Fibroblast of skin of left biceps (primary cell): Measurements from ENCODE around the gene ANXA3.
"Not testable (repeated sequence)": the region's sequence is repeated elsewhere in the genome, so short reads cannot be mapped to it uniquely, and the experiment has no call there.

Source experiments
- DNase-seq, 2 experiments: peaks; one replicate each; pipeline ENCODE4 v3.0.0-alpha.2; 2013; ENCODE audit warnings: low read depth in 2 of 2

Gene ANXA3

GRCh38 chr4:78543424-78544125 is 8.0 kb upstream of the ANXA3 start:
- no peak for DNase-seq

GRCh38 chr4:78544678-78545077 is 6.9 kb upstream of the ANXA3 start:
- DNase-seq: no peak

- no peak for DNase-seq
Observed at GRCh38 chr4:78545275-78546246, 6.0 kb upstream of the ANXA3 start.

- not testable (repeated sequence) for DNase-seq
Observed at GRCh38 chr4:78547899-78548298, 3.7 kb upstream of the ANXA3 start.

GRCh38 chr4:78548889-78549288 is 2.7 kb upstream of the ANXA3 start:
- DNase-seq: not testable (repeated sequence)

- no peak for DNase-seq
Observed at GRCh38 chr4:78552389-78553042, 946 bp downstream of the ANXA3 start.

GRCh38 chr4:78553043-78553396 is 1.4 kb downstream of the ANXA3 start:
- no peak for DNase-seq

GRCh38 chr4:78553529-78554060 is 2.0 kb downstream of the ANXA3 start:
- no peak for DNase-seq

- no peak for DNase-seq
Observed at GRCh38 chr4:78556665-78557064, 5.1 kb downstream of the ANXA3 start.

- DNase-seq: no peak
Observed at GRCh38 chr4:78557841-78558240, 6.3 kb downstream of the ANXA3 start.

- no peak for DNase-seq
Observed at GRCh38 chr4:78558410-78558809, 6.8 kb downstream of the ANXA3 start.

GRCh38 chr4:78560296-78560963 is 8.9 kb downstream of the ANXA3 start:
- peak; percentile 71 to 77 for DNase-seq

- no peak for DNase-seq
Observed at GRCh38 chr4:78561677-78562076, 10.1 kb downstream of the ANXA3 start.

- DNase-seq: no peak
Observed at GRCh38 chr4:78562687-78563086, 11.1 kb downstream of the ANXA3 start.

- peak in 1 of 2 experiments; percentile 30 for DNase-seq
Observed at GRCh38 chr4:78565971-78566372, 14.4 kb downstream of the ANXA3 start.

- DNase-seq: no peak
Observed at GRCh38 chr4:78566834-78567499, 15.4 kb downstream of the ANXA3 start.

- no peak for DNase-seq
Observed at GRCh38 chr4:78567500-78568060, 16.0 kb downstream of the ANXA3 start.

- DNase-seq: no peak
Observed at GRCh38 chr4:78568640-78569305, 17.2 kb downstream of the ANXA3 start.

- DNase-seq: peak; percentile 66 to 68
Observed at GRCh38 chr4:78569306-78569821, 17.8 kb downstream of the ANXA3 start.

- DNase-seq: no peak
Observed at GRCh38 chr4:78570117-78570516, 18.5 kb downstream of the ANXA3 start.
